Fibroblast of peridontal ligament (primary cell): Measurements from ENCODE around the gene IL12RB2.
"Not testable (repeated sequence)": the region's sequence is repeated elsewhere in the genome, so short reads cannot be mapped to it uniquely, and the experiment has no call there.

Experiments
- DNase-seq: peaks from one replicate; pipeline ENCODE4 v3.0.0-alpha.2; 2010; ENCODE audit errors: extremely low read depth

The IL12RB2 gene

DNA sequence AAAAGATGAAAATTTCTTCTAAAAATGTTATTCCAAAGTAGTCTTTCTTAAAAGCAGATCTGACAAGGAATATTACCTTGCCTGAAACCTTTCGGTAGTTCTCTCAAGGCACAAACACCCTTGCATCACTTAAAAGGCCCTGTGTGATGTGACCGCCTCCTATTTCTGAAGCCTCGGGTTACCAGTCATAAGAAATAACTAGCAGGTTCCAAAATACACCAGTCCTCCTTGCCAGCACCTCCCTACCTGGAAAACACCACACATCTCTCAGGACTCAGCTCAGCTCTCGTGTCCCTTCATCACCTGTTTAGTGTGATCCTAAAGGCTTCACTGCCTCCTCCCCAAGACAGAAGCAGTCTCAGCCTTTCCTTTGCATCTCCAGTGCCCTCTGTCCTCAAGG, 86.9 kb downstream of the IL12RB2 start:
- no peak for DNase-seq

DNA sequence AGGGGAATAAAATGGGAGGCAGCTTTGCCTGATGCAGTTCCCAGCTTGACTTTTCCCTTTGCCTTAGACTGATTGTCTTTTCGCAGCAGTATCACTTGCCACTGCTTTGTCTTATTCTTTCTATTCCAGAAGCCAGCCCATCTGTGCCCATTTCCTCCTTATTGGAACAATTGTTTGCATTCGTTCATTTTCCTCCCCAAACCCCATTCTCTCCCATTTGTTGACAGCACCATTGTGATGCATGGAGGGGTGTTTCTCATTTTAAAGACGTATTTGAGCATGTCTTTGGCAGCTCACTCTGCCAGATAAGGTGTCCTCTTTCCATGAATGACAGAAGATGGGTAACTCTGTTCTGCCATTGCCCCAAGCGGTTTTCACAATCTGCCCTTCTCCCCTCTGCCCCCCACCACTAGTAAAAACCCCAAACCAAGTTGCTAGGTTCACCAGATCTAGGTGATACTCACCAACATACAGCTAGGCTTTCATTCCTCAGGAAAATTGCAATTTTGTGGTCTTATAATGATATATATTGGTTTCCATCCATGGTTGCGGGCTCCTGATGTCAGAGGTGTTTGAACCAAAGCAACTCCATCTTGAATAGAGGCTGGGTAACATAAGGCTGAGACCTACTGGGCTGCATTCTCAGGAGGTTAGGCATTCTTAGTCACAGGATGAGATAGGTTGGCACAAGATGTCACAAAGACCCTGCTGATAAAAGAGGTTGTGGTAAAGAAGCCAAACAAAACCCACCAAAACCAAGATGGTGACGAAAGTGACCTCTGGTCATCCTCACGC, 91.7 kb downstream of the IL12RB2 start:
- no peak for DNase-seq

DNA sequence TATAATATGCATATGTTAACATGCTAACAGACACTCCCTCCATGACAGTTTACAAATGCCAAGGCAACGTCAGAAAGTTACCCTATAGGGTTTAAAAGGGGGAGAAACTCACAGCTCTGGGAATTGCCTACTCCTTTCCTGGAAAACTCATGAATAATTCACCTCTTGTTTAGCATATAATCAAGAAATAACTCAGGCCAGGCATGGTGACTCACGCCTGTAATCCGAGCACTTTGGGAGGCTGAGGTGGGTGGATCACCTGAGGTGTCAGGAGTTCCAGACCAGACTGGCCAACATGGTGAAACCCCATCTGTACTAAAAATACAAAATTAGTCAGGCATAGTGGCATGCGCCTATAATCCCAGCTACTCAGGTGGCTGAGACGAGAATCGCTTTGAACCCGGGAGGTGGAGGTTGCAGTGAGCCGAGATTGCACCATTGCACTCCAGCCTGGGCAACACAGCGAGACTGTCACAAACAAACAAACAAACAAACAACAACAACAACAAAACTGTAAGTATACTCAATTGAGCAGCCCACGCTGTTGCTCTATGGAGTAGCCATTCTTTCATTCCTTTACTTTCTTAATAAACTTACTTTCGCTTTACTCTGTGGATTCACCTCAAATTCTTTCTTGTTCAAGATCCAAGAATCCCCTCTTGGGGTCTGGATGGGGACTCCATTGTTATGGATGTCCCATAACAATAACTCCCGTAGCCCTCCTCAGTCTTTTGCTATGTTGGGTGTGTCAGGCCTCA, 92.5 kb downstream of the IL12RB2 start:
- peak; percentile 10 for DNase-seq

DNA sequence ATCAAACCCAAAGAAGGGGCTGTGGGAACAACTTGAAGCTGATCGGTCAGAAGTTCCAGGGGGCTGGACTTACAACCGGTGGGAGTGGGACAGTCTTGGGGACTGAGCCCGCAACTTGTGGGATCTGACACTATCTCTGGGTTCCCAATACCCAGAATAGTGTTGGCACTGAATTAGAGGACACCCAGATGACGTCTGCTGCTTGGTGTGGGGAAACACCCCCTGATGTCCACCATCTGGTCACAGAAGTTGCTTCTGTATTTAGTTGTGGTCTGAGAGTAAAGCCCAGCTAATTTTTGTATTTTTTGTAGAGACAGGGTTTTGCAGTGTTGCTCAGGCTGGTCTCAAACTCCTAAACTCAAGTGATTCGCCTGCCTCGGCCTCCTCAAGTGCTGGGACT, 93.8 kb downstream of the IL12RB2 start:
- peak; percentile 11 for DNase-seq

DNA sequence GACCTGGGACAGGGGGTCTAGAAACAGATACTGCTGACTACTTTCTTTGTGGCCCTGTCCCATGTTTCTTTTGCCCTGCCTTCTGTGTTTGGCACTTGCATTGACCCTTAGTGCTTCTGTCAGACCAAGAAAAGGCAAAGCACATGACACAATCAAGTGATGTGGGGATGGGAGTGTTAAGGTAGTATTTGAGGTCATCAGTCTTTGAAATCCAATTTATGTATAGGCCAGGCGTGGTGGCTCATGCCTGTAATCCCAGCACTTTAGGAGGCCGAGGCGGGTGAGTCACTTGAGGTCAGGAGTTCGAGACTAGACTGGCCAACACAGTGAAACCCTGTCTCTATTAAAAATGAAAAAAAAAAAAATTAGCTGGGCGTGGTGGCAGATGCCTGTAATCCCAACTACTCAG, 96.5 kb downstream of the IL12RB2 start:
- peak; percentile 24 for DNase-seq

DNA sequence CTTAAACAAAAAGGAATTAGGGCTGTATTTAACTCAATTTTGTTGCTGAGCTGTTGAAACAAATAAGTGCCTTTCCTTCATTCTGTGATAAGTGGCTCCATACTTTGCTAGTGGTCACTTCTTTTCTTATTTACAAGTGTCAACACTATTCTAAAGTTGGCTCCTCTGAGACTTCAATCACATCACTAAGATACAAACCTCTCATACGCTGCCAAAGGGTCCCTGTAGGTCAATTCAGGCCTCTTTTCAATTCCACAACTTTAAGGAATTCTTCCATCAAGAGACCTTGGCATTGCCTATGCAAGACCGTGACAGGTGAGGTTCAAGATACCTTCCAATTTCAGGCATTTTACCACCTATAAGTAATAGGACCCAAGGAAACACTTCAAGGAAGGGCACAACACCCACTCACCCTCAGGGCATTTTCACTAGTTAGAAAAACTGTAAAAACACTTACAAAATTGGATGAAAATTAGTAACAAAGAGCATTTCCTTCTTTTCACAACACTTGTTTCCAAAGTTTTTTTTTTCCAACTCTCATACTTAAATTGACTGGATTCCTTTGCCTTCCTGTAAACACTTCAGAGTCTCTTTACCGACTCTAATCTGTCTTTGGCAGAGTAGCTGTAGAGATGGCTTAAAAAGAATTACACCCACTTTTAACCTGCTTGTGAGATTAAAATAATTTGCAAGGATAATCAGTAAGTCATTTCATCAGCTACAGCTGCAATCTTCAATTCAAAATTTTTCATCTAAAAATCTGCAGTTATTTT, 98.0 kb downstream of the IL12RB2 start:
- no peak for DNase-seq

DNA sequence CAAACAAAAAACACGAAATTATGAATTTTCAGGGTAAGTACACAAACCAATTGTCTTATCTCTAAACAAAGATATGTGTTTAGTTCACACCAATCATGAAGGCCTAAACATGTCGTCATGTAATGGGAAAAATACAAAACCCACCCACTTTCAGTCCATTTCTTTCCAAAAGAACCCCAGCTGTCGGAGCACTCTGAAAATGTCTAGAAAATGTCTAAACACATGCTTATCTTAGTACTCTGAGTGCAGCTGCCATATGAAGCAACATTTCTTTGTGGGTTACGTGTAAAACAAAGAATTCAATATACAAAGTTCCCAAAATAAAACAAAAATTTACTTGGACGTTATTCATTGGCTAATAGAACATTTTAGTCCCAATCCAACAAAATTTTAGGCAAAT, 99.8 kb downstream of the IL12RB2 start:
- peak; percentile 22 for DNase-seq

DNA sequence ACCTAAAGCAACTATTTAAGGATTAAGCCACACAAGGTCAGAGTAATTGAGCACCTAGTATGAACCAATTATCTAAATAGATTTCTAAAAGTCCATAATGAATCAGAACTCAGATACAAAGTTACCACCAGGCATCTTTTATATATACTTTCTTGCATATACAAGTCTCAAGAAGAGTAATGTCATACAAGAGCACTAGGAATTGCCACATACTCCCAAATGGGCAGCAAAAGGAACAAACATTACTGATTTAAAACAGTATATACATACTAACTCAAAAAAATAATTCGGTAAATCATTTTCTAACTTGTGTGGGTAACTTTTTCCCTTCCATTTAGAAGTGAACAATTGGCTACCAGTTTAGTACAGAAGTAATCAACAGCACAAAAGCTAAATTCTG, 100.5 kb downstream of the IL12RB2 start:
- DNase-seq, result no peak

DNA sequence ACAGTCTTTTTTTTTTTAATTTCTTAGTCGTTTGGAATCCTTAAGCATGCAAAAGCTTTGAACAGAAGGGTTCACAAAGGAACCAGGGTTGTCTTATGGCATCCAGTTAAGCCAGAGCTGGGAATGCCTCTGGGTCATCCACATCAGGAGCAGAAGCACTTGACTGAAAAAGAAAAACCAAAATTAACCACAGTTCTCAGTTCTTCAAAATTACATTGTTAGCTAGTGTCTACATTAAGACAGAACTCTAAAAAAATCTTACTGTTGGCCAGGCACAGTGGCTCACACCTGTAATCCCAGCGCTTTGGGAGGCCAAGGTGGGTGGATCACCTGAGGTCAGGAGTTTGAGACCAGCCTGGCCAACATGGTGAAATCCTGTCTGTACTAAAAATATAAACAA, 105.4 kb downstream of the IL12RB2 start:
- DNase-seq, result not testable (repeated sequence)

DNA sequence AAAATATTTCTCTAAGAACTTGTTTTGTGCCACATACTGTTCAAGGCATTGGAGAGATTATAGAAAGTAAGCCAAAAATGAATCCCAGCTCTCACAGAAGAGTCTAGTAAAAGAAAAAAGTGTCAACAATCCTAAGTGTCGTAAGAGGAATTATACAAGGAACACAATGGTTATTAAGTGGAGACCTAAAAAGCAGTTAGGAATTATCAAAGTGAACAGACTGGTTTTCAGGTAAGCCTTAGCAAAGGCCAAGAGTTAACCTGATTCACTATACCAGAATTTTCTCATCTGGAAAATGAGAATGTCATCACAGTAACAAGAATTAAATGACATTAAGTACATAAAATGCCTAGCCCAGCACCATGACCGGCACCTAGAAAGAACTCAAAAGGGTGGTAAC, 106.9 kb downstream of the IL12RB2 start:
- DNase-seq, result no peak

DNA sequence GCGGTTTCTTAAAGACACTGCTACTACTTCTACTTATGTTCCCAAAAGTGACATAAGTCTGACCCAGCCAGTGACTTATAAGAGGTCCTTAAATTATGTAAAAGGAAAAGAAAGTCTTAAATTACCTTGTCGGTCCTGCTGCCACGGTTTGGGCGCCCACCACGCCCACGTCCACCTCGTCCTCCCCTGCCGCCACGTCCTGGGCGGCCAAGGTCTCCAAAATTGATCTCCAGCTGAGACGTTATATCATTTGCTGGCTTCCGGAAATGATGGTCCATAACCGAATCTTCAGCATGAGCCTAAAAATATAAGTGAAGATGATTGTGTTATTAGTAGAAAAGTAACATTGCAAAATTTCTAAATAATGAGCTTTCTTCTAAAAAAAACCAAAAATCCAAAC, 107.4 kb downstream of the IL12RB2 start:
- DNase-seq, result no peak

DNA sequence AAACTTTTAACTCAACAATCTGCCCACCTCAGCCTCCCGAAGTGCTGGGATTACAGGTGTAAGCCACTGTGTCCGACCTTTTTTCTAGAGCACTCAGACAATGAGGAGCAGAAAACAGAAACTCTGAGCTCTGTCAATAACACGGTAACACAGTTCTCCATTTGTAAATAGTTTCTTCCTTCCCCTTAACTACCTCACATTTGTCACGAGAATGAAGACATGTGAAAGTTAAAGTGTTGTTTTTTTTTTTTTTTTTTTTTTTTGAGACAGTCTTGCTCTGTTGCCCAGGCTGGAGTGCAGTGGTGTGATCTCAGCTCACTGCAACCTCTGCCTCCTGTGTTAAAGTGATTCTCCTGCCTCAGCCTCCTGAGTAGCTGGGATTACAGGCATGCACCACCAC, 110.1 kb downstream of the IL12RB2 start:
- not testable (repeated sequence) for DNase-seq

DNA sequence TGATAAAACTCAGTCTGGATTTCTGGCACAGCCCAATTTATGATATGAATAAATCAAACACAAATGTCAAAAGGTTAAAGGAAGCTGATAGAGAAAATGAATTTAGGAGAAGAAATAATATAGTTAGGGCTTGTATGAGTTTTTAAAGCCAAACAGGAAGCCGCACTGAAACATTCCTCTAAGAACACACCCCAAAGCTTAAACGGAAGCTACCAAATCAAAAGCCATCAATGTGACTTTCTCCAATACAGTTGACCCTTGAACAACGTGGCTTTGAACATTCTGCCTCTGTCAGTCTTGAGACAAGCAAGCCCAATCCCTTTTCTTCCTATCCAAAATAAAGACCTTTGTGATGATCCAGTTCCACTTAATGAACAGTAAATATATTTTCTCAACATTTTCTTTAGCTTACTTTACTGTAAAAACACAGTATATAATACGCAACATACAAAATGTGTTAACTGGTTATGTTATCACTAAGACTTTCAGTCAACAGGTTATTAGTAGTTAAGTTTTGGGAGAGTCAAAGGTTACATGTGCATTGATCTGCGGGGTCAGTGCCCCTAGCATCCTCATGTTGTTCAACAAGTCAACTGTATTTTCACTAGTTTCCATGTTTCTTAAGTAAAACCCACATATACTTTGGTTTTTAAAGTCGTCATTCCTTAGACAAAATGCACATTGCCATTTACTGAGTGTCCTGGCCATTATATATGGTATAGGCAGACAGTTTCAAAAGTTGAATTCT, 111.3 kb downstream of the IL12RB2 start:
- no peak for DNase-seq

DNA sequence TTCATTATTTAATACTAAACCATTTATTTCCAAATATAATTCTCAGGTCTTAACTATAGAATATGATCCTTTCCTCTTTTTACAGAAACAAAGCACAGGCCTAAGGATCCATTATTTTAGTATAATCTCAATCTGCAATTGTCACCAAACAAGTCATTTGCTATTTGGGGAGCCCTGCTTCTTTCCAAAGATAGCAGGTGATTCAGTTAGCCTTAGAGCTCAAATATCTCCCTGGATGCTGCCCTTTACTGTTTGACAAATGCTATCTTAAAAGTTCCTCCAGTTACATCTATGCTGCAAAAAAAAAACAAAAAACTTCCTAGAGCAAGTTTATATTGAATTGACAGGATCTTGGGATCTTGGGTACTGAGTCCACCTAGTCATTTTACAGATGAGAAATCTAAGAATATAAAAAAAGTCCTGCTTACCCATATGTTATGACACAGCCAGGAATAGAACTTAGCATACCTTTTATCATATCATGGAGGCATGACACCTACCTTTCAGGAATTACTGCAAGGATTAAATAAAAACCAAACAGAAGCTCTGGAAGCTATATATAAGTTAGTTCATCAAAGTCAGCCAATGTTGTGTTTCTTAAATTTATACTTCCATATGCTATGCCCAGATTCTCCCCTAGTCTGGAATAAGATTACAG, 113.3 kb downstream of the IL12RB2 start:
- no peak for DNase-seq

DNA sequence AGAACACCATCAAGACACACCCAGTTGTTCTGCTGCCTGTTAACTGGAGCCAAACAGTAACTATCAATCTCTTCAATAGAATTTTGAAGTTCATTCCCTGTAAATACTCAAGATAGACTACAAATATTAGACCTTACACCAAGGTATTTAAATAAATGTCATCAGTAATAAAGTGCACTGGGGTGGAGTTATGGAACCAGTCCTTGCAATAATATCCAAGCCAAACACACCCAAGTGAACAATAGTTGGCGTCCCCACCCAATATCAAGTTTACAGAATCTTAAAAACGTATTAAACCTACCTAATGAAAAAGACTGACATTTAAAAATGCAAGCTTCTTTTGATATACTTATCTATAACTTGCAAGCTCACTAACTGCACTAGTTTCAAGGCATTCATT, 119.8 kb downstream of the IL12RB2 start:
- DNase-seq, result no peak

DNA sequence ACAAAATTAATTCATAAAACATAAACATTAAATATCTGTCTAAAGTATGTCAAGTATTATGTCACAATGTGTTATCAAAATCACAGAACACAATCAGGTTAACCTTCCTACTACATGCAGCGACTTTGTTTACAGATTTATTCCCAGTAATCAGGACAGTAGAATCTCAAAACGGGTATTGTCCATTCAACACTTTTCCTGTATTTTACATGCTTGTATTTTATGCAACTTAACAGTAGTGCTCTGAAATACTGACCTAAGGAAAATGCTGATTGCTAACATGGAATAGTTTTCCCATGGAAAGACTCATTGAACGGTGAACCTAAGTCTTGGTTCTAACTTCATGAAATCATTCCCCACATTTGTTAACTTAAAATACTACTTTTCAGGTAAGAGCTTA, 120.3 kb downstream of the IL12RB2 start:
- DNase-seq, result no peak

DNA sequence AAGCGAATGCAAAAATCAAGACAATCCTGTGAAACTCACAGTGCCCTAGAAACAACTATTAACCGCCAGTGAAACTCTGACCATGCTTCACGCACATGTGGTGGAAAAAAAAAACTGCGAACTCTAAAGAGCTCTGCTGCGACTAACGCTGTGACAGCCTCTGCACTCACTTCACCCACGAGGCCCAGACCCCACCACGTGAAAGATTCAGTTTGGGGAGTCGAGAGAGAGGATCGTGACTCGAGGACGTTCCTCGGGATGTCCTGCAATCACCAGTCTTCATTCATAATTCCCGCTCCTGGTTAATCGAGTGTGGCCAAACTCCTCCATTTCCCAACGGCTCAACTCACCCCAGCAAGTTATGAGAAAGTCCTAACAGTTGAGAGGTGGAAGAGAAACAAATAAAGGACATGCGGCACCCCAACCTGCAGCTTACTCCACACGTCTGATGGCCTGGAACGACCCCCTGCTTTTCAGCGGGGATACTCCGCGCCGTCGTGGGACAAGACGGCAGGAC, 121.4 kb downstream of the IL12RB2 start:
- DNase-seq, result no peak

DNA sequence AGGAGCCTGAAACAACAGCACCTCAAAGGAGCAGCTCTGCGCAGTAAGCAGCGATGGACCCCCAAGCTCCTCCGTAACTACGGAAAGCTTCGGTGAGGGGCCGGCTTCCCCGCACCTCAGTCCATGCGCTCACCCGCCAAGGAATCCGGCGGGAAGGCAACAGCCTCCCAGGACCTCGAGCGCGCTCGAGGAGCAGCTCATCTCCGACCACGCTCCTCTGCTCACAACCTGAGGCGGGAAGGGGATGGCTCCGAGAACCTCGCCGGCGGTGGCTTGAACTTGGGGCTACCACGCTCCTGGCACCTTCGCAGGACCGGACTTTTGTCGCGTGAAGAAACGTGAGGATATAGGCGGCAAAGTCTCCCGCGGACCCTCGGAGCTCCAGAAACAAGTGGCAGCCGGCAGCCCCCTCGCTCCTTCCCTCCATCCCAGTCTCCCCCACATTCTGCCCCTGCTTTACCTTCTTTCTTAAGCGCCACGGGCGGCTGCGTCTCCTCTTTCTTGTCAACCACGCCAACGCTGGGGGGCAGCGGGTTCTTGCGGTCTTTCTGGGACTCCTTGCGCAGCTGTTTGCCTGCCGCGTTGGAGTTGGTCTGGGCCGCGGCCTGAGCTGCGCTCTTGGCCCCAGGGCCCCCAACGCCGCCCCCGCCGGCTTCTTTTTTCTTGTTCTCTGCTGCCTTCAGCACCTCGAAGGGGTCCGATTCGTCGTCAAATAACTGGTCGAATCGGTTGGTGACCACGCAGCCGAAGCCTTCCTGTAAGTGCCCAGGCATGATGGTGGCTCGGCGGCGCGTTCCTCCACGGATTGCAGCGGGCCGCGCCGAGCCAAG, 122.1 kb downstream of the IL12RB2 start:
- DNase-seq, result no peak

DNA sequence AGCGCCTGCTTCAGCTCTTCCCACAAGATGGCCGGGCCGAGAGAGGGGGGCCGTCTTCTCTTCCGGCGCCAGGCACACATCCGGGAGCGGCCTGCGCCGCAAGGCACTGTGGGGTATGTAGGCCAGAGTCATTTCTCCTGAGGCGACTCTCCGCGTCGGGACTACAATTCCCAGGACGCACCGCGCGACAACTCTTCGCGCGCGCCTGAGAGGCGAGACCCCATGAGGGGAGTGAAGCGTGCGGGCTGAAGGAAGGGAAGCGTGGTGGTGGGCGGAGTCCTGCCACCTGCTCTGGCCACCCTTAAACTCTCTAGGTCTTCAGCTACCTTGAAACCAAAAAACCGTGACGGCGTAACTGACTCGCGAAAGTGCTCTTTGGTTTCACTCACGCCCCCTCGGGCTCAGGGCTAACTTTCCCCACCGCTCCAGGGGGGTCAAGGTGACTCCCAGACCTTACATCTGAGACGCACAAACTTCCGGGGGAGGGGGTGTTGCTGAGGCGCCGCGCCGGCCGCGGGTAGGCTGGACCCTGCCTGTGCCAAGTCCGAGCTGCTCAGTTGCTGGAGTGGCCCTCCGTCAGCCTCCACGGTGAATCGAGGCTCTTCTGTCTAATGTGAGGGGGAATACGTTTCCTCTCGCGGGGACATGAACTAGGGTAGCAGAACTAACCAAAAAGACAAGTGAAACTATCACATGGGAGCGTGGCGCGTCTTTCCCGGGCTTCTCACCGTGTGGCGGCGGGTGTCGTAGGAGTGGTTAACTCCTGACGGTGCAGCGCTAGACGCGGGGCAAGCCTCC, 122.9 kb downstream of the IL12RB2 start, which contains the start of gene SERBP1:
SERBP1 (minus strand) TSS at position 45 of the 798 bp plus-strand sequence. CDS start 102 bp downstream, outside the sequence.
- DNase-seq, result peak; percentile 92
